ENCODE measurements around the gene ARHGAP4.

The ARHGAP4 gene

GRCh38 chrX:153932220-153932915 is 6.3 kb upstream of the ARHGAP4 start:
- no peak overlapping the region for H3K4me3 ChIP-seq (ENCODE audit: low read depth, low read length)
- no peak for DNase-seq (ENCODE audit: low read depth)
- no peak for TF ChIP-seq CTCF (IDR thresholded peaks at IDR 0.05; ENCODE audit: low read depth, low read length, missing control alignments)
- in situ Hi-C loops (cut with HindIII; ENCODE audit: low sequenced_read_pairs): no loop called here

- TF ChIP-seq CTCF (IDR thresholded peaks at IDR 0.05; ENCODE audit: low read depth, low read length, missing control alignments): no peak
- in situ Hi-C loops (cut with HindIII; ENCODE audit: low sequenced_read_pairs): no loop called here
- no peak overlapping the region for H3K4me3 ChIP-seq (ENCODE audit: low read depth, low read length)
- DNase-seq (ENCODE audit: low read depth): no peak
These were observed 5.7 kb upstream of the ARHGAP4 start for GRCh38 chrX:153931748-153932147.

- in situ Hi-C loops (cut with HindIII; ENCODE audit: low sequenced_read_pairs): no loop called here
- DNase-seq (ENCODE audit: low read depth): no peak
- no peak overlapping the region for H3K4me3 ChIP-seq (ENCODE audit: low read depth, low read length)
- no peak for TF ChIP-seq CTCF (IDR thresholded peaks at IDR 0.05; ENCODE audit: low read depth, low read length, missing control alignments)
These were observed 5.1 kb upstream of the ARHGAP4 start for GRCh38 chrX:153931151-153931550.

GRCh38 chrX:153930011-153930910 is 4.2 kb upstream of the ARHGAP4 start:
- no peak for DNase-seq (ENCODE audit: low read depth)
- H3K4me3 ChIP-seq (ENCODE audit: low read depth, low read length): no peak overlapping the region
- no peak for TF ChIP-seq CTCF (IDR thresholded peaks at IDR 0.05; ENCODE audit: low read depth, low read length, missing control alignments)
- in situ Hi-C loops (cut with HindIII; ENCODE audit: low sequenced_read_pairs): no loop called here

GRCh38 chrX:153929576-153929975 is 3.5 kb upstream of the ARHGAP4 start:
- in situ Hi-C loops (cut with HindIII; ENCODE audit: low sequenced_read_pairs): no loop called here
- TF ChIP-seq CTCF (IDR thresholded peaks at IDR 0.05; ENCODE audit: low read depth, low read length, missing control alignments): no peak
- DNase-seq (ENCODE audit: low read depth): no peak
- no peak overlapping the region for H3K4me3 ChIP-seq (ENCODE audit: low read depth, low read length)

- peak overlapping the region; percentile 24 for H3K4me3 ChIP-seq (ENCODE audit: low read depth, low read length)
- in situ Hi-C loops (cut with HindIII; ENCODE audit: low sequenced_read_pairs): no loop called here
- no peak for TF ChIP-seq CTCF (IDR thresholded peaks at IDR 0.05; ENCODE audit: low read depth, low read length, missing control alignments)
- no peak for DNase-seq (ENCODE audit: low read depth)
These were observed 2.8 kb upstream of the ARHGAP4 start for GRCh38 chrX:153928846-153929245.
